Measurements from ENCODE around the gene STK39.

Gene STK39

DNA sequence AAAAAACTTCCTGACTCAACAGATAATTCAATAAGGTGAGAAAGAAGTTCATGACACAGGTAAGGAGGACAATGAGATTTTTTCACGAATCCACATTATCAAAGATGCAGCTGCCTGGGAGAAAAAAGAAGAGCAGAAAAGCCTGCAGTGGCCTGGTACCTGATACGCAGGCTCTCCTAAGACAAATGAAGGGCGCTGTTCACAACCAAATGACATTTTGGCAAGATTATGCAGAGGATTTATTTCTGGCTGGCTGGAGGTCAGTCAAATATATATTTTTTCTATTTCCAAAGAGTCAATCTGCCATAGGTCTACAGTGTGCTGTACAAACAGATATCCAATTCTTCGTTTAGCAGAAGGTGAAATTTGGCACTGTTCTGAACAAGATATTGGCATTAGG lies 257.3 kb downstream of the STK39 start:
- DNase-seq (ENCODE audit: low spot score): no peak

DNA sequence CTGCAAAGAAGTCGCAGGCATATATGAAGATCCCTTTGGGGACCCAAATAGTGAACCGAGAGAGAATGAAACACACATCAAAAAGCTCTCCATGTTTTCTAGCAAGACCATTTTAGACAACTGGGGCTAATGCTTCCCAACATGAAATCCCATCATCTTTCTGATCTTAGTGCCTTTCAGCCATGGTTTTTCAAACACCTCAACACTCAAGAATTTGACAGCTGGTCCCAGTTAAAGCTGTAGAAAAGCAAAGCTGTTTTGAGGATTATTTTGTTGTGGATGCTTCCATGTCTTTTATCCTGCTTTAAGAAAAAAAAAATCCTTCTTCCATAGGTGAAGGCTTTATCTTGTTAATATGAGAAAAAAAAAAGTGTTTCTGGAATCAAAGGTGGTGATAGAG lies 259.1 kb downstream of the STK39 start:
- DNase-seq (ENCODE audit: low spot score): no peak

DNA sequence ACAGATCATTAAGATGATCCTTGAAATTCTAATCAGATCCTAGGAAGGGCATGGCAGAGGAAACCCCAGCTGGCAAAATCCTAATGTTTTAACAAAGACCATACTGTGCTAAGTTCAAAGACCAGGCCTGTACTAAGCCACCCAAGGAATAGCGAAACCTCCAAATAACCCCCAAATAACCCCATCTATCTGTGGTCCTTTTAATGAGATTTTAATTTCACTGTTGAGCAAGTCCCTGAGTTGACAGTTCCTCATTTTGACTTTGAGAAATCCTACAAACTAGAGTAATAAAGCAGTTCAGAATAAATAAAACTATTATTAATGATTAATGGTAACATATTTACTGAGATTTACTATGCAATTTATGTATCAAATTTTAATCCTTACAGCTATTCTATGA lies 259.8 kb downstream of the STK39 start:
- DNase-seq (ENCODE audit: low spot score): no peak

DNA sequence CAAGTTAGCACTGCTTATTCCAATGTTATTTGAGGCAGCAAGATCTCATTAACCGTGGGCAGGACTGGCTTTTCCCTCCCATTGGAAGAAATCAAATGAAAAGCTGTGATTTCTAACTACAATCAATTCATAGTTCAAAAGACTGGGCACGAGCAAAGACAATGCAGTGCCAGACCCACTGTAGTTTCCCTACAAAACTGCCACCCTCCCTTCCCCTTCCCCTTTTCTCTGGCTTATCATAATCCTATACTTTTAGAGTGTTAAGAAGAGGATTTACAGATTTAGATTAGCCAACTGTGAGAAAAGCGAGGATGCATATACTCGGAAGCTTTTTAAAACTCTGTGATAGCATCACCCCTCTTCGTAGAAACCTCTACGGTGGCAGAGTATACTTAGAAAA lies 260.4 kb downstream of the STK39 start:
- DNase-seq (ENCODE audit: low spot score): no peak

DNA sequence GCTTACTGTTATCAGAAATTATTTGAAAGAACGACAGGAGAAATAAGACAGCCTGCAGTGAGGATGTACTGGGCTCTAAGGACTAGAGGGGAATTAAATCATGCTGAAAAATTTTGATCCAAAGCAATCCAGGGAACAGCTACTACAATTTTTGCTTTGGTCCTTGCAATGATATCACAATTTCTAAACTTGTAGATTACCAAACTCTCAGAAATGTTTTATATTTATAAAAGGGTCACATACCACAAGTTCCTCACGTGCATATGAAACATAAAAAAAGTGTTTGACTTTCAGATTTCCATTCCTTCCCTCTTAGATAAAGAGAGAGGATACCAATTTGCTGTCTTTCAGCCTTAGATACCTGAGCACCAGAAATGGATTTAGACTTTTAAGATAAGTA lies 261.2 kb downstream of the STK39 start:
- DNase-seq (ENCODE audit: low spot score): no peak

DNA sequence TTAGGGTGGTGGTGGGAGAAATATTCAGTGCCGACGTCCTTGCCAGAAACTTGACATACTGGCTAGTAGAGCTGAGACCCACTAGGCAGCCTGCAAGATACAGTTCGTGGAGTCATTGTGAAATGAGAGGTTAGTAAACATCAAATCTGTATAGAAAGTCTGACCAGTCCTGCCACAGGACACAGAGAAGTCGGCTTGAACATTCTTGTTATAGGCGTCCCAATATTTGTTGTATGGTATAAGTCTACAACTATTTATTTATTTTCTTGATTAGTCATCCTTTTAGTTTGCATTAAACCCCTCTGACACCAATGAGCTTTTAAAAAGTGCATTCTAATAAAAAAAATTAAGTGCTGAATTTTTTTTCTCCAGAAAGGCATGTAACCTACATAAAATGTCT lies 265.4 kb downstream of the STK39 start:
- no peak for DNase-seq (ENCODE audit: low spot score)

DNA sequence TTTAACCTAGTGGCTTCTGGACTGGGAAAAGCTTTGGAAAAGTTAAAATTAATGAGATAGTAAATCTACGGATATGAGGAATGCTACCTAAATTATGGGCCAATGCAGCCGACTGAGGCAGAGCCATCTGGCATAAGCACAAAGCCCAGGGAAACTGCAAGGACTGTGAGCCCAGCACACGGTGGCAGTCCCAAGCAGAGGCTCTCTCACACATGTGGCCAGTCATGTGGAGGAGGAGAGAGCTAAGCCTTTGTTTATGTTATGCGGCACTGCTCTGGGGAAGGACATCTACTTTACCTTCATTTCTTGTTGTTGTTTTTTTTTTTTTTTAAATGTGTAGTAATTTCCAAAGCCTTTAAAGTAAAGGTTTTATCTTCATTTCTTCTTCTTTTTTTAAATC lies 267.0 kb downstream of the STK39 start:
- no peak for DNase-seq (ENCODE audit: low spot score)

DNA sequence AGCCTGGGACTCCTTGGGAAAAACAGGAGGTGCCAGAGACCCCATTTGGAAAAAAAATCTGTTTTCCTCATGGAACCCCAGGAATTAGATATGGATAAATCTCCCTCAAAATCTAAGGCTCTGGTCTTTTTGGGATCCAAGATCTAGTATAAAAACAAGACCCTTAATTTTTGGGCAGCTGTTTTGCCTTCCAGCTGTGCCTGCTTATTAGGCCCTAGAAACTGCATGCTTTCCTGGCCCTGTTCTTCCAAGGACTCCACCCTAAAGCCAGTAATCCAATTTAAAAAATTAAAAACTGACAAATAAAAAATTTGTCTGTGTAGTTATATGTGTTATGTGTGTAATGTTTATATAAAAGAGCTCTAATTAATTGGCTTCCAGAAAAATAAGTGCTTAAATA lies 274.6 kb downstream of the STK39 start:
- no peak for DNase-seq (ENCODE audit: low spot score)

DNA sequence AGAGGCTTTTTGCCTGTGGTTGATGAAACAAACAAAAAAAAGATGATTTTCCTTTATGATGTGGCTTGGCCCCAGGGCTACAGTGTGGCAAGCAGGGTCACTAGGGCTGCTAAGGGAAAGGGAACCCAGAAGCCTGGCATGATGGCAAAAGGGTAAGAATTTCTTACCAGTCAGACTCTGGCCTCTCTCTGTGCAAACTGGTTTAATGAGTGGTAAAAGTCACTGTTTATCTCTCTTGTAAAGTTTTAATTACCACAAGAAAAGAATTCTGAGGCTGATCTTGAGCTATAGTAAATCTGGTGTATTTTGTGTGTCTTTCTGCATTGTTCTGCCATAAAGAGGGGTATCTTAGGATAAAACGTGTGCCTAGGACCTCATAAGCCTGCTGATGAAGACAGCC lies 275.4 kb downstream of the STK39 start:
- DNase-seq (ENCODE audit: low spot score): no peak

DNA sequence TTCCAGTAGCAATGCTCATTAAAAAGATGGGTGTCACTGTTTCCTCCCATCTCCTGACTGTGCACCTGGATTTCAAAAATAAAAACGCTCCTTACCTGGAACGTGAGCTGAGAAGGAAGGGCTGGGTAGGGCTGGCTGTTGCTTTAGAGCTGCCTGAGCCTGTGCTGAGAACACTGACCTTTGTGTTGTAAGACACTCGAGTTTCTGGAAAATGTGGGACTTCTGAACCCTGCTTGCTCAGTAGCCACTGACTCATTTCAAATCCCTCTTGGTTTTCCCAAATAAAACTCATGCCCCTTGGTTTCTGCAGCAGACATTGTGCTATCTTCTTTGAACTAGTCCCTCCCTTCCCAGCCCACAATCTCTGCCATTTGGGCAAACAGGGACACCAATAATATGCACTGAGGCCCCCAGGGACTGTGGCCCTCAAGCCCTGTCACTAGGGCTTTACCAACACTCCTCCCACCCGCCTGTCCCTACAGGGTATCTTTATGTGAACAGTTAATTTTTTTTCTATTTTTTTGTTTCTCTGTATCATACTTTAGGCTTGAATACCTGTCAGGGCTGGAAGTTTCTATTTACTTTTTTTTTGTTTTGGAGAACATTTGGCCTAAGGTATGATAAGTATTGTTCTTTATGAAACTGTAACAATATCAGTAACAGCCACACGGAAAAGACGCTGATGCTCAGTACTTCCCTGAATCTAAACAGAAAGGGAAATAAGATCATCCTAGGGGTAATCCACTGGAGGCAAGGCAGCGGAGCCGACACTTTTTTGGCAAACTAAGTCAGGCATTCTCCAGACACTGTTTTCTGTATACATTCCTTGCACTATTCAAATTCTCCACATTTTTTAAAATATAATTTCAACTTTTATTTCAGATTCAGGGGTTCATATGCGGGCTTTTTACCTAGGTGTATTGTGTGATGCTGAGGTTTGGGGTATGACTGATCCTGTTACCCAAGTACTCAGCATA lies 280.2 kb downstream of the STK39 start:
- DNase-seq (ENCODE audit: low spot score): no peak

DNA sequence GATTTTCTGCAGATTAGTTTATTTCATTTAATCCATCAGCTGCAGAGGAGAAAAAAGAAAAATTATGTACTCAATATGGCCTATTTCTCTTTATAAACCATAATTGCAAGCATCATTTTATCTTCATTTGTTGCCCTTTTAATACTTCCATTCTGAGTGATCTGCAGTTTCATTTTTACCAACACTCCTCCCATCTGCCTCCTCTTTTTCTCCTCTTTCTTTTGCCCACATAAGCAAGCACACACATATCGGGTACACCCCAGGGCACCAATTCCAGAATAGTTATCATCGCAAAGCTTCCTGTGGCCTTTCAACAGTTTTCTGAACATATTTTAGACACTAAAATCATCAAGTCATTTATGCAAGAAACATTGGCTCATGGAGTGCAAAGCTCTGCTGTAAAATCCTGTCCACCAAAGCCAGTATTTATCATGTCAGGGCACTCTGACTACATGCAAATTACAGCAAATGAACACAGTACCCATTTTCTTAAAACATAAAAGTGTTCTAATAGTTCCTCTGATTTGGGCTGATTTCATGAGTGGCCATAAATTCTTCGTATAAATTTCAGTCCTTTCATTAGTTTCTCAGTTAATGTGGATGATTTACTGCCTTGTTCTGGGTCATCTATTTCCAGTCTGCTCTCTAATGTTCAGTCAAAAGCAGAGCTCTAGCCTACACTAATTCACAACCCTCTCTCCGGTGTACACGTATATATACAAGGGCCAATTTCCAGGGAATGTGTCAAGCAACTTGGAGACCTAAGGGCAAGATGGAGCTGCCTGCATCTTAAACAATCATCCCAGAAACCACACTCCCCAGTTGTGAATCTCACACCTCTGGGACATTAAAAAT lies 281.3 kb downstream of the STK39 start:
- no peak for DNase-seq (ENCODE audit: low spot score)

DNA sequence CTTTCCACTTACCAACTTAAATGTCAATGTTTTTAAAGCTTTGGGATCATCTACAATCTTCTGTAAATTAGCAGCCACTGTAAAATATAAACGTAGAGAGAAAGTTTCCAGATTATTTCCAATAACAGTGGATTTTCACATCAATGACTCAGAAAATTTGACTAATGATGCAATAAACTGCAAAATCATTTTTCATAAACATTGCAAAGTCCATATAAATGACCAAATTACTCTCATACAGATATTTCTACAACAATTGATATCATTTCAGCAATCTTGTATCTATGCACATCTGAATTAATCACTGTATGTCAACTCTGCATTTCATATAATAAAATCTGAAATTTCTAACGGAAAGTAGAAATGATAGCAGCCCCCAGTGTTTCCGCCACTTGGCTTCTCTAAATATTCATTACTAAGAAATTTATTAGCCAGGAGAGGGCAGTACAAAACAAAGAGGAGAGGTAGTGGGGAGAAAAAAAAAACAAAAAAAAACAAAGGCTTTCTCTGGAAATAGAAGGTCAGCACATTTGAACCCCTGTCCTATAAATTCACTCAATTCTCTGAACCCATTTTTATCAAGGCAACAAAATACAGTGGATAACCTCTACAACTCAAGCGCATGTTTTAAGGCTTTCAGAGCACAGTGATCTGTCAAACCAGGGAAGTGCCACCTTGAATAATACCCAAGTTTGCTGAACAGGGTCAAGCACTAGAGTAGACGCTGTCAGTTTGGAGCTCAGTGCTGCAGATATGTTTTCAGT lies 282.6 kb downstream of the STK39 start:
- peak; percentile 49 for DNase-seq (ENCODE audit: low spot score)

DNA sequence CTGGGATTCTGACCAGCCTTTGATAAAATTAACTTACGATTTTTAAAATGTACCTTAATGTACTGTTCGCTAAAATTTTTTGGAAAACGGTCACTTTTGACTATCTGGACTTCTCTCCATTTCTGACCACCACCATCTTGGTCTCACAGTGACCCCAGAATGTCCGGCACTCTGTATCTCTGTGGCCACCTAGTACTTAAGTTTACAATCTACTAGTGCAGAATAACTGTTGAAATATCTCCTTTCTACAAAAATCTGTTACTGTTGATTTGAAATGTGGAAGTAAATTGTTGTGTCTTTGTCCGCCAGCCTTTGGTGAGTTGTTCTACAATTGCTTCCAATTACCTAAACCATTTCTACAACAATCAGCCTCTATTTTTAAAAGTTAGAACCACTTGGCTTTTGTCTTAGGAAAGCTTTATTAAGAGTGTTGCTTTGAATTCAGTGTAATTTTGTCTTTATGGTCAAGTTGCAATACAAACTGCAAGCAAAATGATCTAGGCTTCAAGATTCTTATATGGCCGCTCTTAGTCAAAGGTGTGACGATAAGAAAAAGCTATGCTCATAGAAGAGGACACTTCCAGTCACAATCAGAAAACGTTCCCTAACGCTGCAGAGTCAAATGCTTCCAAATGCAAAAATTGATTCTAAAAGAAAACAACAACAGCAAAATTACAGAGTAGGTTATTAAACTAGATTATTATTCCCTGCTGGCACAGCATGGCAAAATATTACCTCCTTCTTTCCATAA lies 283.3 kb downstream of the STK39 start:
- no peak for DNase-seq (ENCODE audit: low spot score)

DNA sequence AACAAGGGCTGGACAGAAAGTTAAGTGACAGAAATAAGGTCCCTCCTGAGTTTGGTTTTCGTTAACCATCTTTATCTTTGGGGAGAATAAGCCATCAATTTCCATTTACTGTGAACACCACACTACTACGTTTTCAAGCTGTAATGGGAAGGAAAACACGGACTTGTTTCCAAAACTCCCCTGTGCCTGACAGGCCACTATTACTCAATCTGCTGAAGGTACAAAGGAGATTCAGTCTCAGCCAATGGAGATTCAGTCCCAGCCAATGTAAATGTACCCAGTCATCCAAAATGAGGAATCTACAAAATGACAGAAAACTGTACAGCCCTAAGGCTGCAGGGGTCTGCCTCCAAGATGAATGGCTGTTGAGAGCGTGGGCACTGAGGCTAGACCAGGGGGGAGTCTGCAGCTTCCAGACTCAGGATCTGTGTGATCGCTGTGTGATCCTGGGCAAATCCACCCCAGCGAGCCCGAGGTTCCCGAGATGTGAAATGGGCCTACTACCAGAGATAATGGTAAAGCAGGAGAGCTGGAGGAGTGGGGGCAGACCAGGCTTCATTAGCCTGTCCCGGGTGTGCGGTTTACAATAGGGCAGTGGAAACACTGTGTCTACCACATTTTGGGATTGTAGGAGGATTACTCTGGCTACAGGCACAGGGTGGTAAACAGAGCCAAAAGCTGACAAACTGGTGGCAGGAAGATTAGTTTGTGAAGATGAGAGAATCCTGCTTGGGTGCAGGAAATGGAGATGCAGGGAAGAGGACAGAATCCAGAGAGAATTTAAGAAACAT lies 284.8 kb downstream of the STK39 start:
- no peak for DNase-seq (ENCODE audit: low spot score)

DNA sequence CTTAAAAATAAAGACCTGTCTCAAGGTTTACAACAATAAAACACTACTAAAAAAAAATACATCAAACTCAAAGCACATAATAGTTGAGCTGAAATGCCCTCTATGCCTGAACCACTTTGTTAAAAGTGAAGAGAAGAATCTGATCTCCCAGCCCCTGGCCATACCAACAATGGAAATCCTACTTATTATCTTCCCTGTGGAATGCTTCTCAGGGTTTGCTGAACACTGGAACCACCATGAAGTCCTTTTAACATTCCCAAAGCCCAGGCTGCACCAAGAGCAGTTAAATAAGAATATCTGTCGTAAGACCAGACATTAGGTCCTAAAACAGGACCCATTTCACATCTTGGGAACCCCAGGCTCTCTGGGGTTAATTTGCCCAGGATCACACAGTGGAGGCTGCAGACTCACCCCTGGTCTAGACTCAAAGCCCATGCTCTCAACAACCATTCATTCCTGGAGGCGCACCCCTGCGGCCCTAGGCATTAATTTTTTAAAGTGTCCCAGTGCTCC lies 285.8 kb downstream of the STK39 start:
- no peak for DNase-seq (ENCODE audit: low spot score)

DNA sequence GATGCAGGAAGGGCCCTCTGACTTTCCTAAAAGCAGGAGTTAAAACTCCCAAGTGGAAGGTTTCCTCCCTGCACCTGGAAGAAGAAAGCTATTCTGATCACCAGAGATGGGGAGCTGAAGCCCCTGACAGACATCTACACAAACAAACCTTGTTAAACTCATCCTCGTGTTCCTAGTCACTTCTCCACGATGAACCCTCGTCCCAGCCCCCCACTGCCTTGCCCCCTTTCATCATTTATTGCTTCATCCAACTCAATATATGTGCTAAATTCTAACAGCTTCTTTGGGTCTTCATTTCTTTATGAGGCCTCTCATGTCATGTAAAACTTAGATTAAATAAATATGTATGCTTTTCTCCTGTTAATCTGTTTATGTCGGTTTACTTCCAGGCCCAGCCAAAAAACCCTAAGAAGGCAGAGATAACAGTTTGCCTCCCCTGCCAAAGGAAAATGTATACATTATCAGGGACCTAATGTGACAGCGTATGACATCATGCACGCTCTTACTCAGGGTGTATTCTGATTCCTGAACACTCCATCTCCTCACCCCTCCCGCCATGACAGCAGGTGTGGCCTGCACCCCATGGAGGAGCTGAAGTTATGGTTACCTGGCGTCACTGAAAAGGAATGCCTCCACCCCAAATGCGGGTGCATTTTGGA lies 287.2 kb downstream of the STK39 start:
- no peak for DNase-seq (ENCODE audit: low spot score)

DNA sequence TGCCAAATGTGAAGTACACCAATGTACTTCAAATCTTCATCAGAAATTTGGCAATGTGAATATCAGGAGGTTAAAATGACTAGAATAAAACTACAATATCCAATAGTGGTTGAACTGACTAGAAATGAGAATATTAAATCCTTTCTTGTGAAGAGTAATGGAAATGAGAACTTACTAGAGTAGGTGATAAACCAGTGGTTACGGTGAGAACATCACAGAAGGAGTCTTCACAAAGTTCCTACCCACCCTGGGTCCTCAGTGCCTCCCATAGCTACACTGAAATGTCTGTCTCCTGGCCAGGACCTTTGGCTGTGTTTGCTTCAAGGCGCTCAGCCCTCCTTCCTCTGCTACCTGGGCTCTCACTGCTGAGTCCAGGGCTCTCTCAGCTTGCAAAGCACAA lies 289.7 kb downstream of the STK39 start:
- no peak for DNase-seq (ENCODE audit: low spot score)

DNA sequence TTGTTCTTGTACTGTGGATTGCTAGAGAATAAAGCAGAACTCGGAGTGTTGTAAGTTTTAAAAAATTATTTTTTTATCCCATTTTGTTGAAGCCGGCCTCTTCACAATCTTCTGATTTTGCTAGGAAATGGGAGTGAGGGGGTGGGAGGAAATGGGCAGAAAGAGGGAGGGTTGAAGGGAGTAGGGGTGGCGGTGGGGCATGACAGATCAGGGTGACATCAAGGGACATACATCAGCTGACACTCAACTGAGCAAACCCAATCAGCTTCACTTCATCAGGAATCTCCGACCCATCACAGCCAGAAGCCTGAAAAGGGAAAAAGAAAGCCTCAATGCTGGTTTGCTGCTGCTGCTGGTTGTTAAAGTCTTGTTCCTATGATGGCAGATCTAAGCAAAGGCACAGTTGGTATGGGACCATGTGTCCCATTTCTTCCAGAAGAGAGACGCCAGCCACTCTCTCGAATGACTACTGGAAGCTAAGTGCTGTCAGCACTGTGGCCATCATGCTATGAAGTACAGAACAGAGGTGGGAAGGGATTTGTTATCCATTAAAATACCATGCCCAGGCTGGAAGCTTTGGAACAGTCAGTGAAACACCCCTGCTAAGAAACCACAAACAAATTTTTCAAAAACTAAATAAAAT lies 292.0 kb downstream of the STK39 start:
- DNase-seq (ENCODE audit: low spot score): no peak

DNA sequence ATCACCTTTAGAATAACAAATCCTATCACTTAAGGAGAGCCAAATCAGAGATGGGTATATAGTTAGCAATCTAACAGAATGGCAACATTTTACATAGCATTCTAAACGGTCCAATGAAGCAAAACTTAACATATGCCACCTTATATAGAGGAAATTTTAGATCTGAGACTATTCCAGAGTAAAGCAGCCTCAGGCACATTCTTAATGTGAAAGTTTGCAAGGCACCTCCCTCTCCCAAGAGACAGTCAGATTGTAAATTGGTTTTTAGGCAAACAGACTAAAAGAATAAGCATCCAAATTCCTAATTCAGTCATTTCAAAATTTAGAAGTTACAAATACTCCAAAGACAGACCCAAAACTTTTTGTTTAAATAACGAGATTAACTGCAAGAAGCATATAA lies 292.9 kb downstream of the STK39 start:
- DNase-seq (ENCODE audit: low spot score): no peak

DNA sequence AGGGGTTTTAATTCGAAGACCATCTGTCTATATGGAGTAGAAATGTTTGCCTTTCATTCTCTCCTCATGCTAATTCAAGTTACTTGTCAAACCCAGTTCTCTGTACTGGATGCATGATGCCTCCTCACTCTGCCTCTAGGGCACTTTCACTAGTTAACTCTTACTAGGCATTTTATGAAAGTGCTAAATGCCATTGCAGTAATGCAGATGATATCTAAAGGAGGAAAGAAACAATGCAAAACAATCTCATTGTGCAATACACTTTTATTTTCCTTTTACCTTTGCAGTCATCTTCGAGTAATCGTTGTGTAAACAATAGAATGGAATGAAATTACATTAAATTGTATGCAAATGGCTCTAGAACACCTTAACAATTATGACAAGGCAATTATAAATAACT lies 293.6 kb downstream of the STK39 start:
- DNase-seq (ENCODE audit: low spot score): no peak

All from NAMALWA (cell line).